CD14-positive monocyte (primary cell): ENCODE results near the gene EID1. TPM values are rescaled to one million over a fixed set of nuclear protein-coding genes. Genes with fewer than 3 reads are reported as not detected.

ENCODE experiments used
- DNase-seq, 3 donors: peaks; one replicate each; pipeline ENCODE4 v3.0.0-alpha.2; 2011 to 2022
- H2AFZ ChIP-seq: 2 replicates; pipeline ENCODE4 v1.6.0; 2012; ENCODE audit warnings: mild to moderate bottlenecking, low read depth, low read length, inconsistent platforms; ENCODE audit not compliant: insufficient read depth, poor library complexity, severe bottlenecking
- H3K27ac ChIP-seq, 2 donors: 1 replicate in 1 of 2; 2 replicates in 1 of 2; pipeline ENCODE4 v1.5.1; 2012 to 2013; ENCODE audit warnings: low read length in 2 of 2, control low read depth in 1 of 2, inconsistent platforms in 1 of 2, low read depth in 1 of 2, mild to moderate bottlenecking in 1 of 2
- H3K27me3 ChIP-seq, 2 donors: one replicate each; pipeline versions ENCODE4 v1.6.0 to v1.6.1; 2011 to 2013; ENCODE audit warnings: low read length in 2 of 2; ENCODE audit not compliant: control insufficient read depth in 2 of 2, insufficient read depth in 2 of 2
- H3K36me3 ChIP-seq, 2 donors: replicated peaks in 1 of 2; 1 replicate in 1 of 2; 2 replicates in 1 of 2; pipeline versions ENCODE4 v1.5.1 to v1.6.1; 2012 to 2013; ENCODE audit warnings: low read length in 2 of 2, control low read depth in 1 of 2, inconsistent platforms in 1 of 2, mild to moderate bottlenecking in 1 of 2; ENCODE audit not compliant: insufficient read depth in 2 of 2, control insufficient read depth in 1 of 2
- H3K4me1 ChIP-seq, 2 donors: 1 replicate in 1 of 2; 2 replicates in 1 of 2; pipeline versions ENCODE4 v1.5.1 to v1.6.1; 2012 to 2013; ENCODE audit warnings: low read length in 2 of 2, control low read depth in 1 of 2, inconsistent platforms in 1 of 2, mild to moderate bottlenecking in 1 of 2, moderate library complexity in 1 of 2; ENCODE audit not compliant: insufficient read depth in 2 of 2, control insufficient read depth in 1 of 2
- H3K4me2 ChIP-seq: replicated peaks from 2 replicates; pipeline ENCODE3; 2012; ENCODE audit warnings: low read length, moderate library complexity, mild to moderate bottlenecking; ENCODE audit not compliant: poor library complexity, severe bottlenecking; ENCODE audit errors: extremely low read depth
- H3K4me3 ChIP-seq, 3 experiments: fragments of 200-600 bp in 1 of 3; sonication (generic) in 1 of 3; replicated peaks in 1 of 3; 1 replicate in 2 of 3; 2 replicates in 1 of 3; pipeline ENCODE4 v1.5.1; 2011 to 2013; ENCODE audit warnings: low read length in 3 of 3, mild to moderate bottlenecking in 3 of 3, control low read depth in 2 of 3, low read depth in 2 of 3, inconsistent platforms in 1 of 3, moderate library complexity in 1 of 3
- H3K79me2 ChIP-seq: 2 replicates; pipeline ENCODE4 v1.6.0; 2012; ENCODE audit warnings: mild to moderate bottlenecking, control low read depth, inconsistent platforms, low read length, moderate library complexity; ENCODE audit not compliant: insufficient read depth
- H3K9ac ChIP-seq: 2 replicates; pipeline ENCODE4 v1.6.0; 2017; ENCODE audit warnings: low read length, mild to moderate bottlenecking; ENCODE audit not compliant: insufficient read depth, poor library complexity, severe bottlenecking
- H3K9me3 ChIP-seq, 2 donors: replicated peaks in 1 of 2; 1 replicate in 1 of 2; 2 replicates in 1 of 2; pipeline versions ENCODE4 v1.5.1 to v1.6.1; 2012 to 2013; ENCODE audit warnings: low read length in 2 of 2, control low read depth in 1 of 2; ENCODE audit not compliant: control insufficient read depth in 1 of 2, insufficient read depth in 1 of 2
- H4K20me1 ChIP-seq: 2 replicates; pipeline ENCODE4 v1.6.0; 2012; ENCODE audit warnings: mild to moderate bottlenecking, low read length, control low read depth, moderate library complexity; ENCODE audit not compliant: insufficient read depth
- H3K27ac Mint-ChIP-seq, 7 donors: one replicate each; pipeline ENCODE4 v1.8.0; 2020; ENCODE audit warnings: mild to moderate bottlenecking in 7 of 7, mixed read lengths in 7 of 7, moderate library complexity in 6 of 7, inconsistent platforms in 2 of 7
- H3K27me3 Mint-ChIP-seq, 3 donors: one replicate each; pipeline ENCODE4 v1.8.0; 2021 to 2022; ENCODE audit warnings: low read depth in 3 of 3, mild to moderate bottlenecking in 3 of 3, mixed read lengths in 3 of 3, moderate library complexity in 3 of 3, inconsistent platforms in 1 of 3
- H3K36me3 Mint-ChIP-seq, 2 donors: one replicate each; pipeline ENCODE4 v1.8.0; 2020; ENCODE audit warnings: mixed read lengths in 2 of 2, inconsistent platforms in 1 of 2, mild to moderate bottlenecking in 1 of 2
- H3K4me1 Mint-ChIP-seq: one replicate; pipeline ENCODE4 v1.8.0; 2020; ENCODE audit warnings: mild to moderate bottlenecking, mixed read lengths
- H3K4me3 Mint-ChIP-seq, 2 donors: one replicate each; pipeline ENCODE4 v1.8.0; 2020; ENCODE audit warnings: mild to moderate bottlenecking in 2 of 2, mixed read lengths in 2 of 2, moderate library complexity in 1 of 2
- H3K9me3 Mint-ChIP-seq, 7 donors: one replicate each; pipeline ENCODE4 v1.8.0; 2020 to 2022; ENCODE audit warnings: mixed read lengths in 7 of 7, mild to moderate bottlenecking in 6 of 7, moderate library complexity in 6 of 7, inconsistent platforms in 2 of 7
- WGBS: methylation state at CpG from one replicate; pipeline ENCODE4 v1.1.5; 2013; ENCODE audit warnings: missing lambda C conversion rate; ENCODE audit not compliant: insufficient coverage; 5-methylcytosine and 5-hydroxymethylcytosine counted together
- intact Hi-C, 2 donors: fragments of 100-400 bp; cut with micrococcal nuclease; formaldehyde crosslinking; loops; one replicate each; pipeline versions ENCODE4 v1.15.0 to v1.15.1; 2023
- polyA plus RNA-seq, 3 donors: library from polyadenylated mRNA; depleted of rRNA in 1 of 3; unstranded in 2 of 3; stranded (reverse) in 1 of 3; fragments of 300-500 nt in 2 of 3; fragments of >200 nt in 1 of 3; fragmentation: Illumina TruSeq in 2 of 3; gene quantifications; 1 replicate in 2 of 3; 2 replicates in 1 of 3; pipeline ENCODE4 v1.2.3, GENCODE V29; 2012 to 2021
- TF ChIP-seq, protein P1 (sequence below): fragments of 200-600 bp; IDR thresholded peaks from one replicate; pipeline ENCODE4 v1.8.0; 2022; ENCODE audit warnings: antibody characterized with exemption, mild to moderate bottlenecking

EID1 gene
- polyA plus RNA-seq, 3 donors, result 41.2 to 182 (median 181) TPM

DNA sequence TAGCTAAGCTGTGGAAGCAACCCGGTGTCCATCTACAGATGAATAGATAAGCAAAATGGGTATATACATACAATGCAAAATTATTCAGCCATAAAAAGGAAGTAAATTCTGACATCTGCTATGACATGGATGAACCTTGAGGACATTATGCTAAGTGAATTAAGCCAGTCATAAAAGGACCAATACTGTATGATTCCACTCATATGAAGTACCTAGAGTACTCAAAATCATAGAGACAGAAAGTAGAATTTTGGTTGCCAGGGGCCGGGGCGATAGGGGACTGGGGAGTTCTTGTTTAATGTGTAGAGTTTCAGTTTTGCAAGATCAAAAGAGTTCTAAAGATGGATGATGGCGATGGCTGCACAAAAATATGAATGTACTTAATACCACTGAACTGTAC, 10.3 kb downstream of the EID1 start:
- Histone ChIP-seq H3K79me2 (no peaks in the 10 kb centered on the region), H3K36me3 (no peaks in the 10 kb centered on the region), H3K9me3 (no peaks in the 10 kb centered on the region), H4K20me1 (no peaks in the 10 kb centered on the region), H2AFZ (no peak overlapping the region), H3K4me3 (no peak overlapping the region), H3K27ac (no peak overlapping the region), H3K27me3 (no peaks in the 10 kb centered on the region), H3K9ac (no peak overlapping the region), H3K4me1 (no peaks in the 10 kb centered on the region), H3K4me2 (no peak overlapping the region)
- H3K36me3 Mint-ChIP-seq, result no peaks in the 10 kb centered on the region
- H3K9me3 Mint-ChIP-seq, result peaks cover 0 to 2% (median 0%) of the 10 kb centered on the region in 7 donors
- H3K4me1 Mint-ChIP-seq, result no peaks in the 10 kb centered on the region
- TF ChIP-seq, protein P1, sequence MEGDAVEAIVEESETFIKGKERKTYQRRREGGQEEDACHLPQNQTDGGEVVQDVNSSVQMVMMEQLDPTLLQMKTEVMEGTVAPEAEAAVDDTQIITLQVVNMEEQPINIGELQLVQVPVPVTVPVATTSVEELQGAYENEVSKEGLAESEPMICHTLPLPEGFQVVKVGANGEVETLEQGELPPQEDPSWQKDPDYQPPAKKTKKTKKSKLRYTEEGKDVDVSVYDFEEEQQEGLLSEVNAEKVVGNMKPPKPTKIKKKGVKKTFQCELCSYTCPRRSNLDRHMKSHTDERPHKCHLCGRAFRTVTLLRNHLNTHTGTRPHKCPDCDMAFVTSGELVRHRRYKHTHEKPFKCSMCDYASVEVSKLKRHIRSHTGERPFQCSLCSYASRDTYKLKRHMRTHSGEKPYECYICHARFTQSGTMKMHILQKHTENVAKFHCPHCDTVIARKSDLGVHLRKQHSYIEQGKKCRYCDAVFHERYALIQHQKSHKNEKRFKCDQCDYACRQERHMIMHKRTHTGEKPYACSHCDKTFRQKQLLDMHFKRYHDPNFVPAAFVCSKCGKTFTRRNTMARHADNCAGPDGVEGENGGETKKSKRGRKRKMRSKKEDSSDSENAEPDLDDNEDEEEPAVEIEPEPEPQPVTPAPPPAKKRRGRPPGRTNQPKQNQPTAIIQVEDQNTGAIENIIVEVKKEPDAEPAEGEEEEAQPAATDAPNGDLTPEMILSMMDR, result no peak
- no CpG with 5 or more reads among the region's 4 CpGs for WGBS
- peaks cover 0 to 5% (median 3%) of the 10 kb centered on the region in 3 donors for H3K27me3 Mint-ChIP-seq
- intact Hi-C loops, result no loop called here
- no peak overlapping the region for H3K4me3 Mint-ChIP-seq
- H3K27ac Mint-ChIP-seq, result no peak overlapping the region
- no peak for DNase-seq

DNA sequence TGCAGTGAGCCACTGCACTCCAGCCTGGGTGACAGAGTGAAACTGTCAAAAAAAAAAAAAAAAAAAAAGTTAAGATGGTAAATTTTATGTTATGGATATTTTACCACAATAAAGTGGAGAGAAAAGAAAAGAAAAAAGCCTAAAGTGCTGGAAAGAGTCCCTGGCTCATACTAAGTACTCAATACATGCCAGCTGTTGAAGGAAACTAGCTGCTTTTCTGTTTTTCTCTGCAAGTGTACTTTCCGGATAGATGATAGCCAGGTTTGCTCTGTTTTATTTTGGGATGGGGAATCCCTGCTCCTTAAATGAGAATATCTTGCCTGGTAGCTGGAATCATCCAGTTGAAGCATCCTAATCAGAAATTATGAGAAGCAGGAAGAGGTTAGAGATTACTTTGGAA, 10.9 kb downstream of the EID1 start:
- intact Hi-C loops, result no loop called here
- no peak overlapping the region for H3K4me3 Mint-ChIP-seq
- Histone ChIP-seq H4K20me1 (no peaks in the 10 kb centered on the region), H3K4me3 (no peak overlapping the region), H3K9me3 (no peaks in the 10 kb centered on the region), H3K27me3 (no peaks in the 10 kb centered on the region), H3K4me2 (no peak overlapping the region), H3K36me3 (no peaks in the 10 kb centered on the region), H3K4me1 (no peaks in the 10 kb centered on the region), H3K27ac (no peak overlapping the region), H2AFZ (no peak overlapping the region), H3K9ac (no peak overlapping the region), H3K79me2 (no peaks in the 10 kb centered on the region)
- H3K4me1 Mint-ChIP-seq, result no peaks in the 10 kb centered on the region
- no peak overlapping the region for H3K27ac Mint-ChIP-seq
- H3K9me3 Mint-ChIP-seq, result peaks cover 0 to 2% (median 0%) of the 10 kb centered on the region in 7 donors
- no CpG with 5 or more reads among the region's 1 CpG for WGBS
- TF ChIP-seq, protein P1, result no peak
- H3K27me3 Mint-ChIP-seq, result peaks cover 3 to 5% (median 5%) of the 10 kb centered on the region in 3 donors
- H3K36me3 Mint-ChIP-seq, result no peaks in the 10 kb centered on the region
- no peak for DNase-seq
